ENCODE measurements around the gene SELENOF.
"Not testable (repeated sequence)": the region's sequence is repeated elsewhere in the genome, so short reads cannot be mapped to it uniquely, and the experiment has no call there.

- not testable (repeated sequence) for TF ChIP-seq POLR2A (IDR thresholded peaks at IDR 0.05; ENCODE audit: low read length); GATA1 (IDR thresholded peaks at IDR 0.05; ENCODE audit: low read depth, low read length)
Observed at GRCh38 chr1:86819970-86820369, 94.0 kb downstream of the SELENOF start.

Measured in erythroblast (primary cell).